Epithelial cell of proximal tubule (primary cell): ENCODE data around the gene NFATC4. TPM values are rescaled to one million over a fixed set of nuclear protein-coding genes. Genes with fewer than 3 reads are reported as not detected.
A peak's percentile ranks its signal among the peaks of the same experiment; 100 is the strongest.

ENCODE experiments used
- DNase-seq: peaks from one replicate; pipeline ENCODE4 v3.0.0-alpha.2; 2011; ENCODE audit warnings: low read depth
- H3K4me3 ChIP-seq: 2 replicates; pipeline ENCODE4 v1.5.1; 2011; ENCODE audit warnings: low read depth, mild to moderate bottlenecking, low read length
- CTCF ChIP-seq: conservative IDR thresholded peaks from 2 replicates; pipeline ENCODE4 v1.5.1; 2012; ENCODE audit warnings: low read depth, mild to moderate bottlenecking, low read length
- total RNA-seq: library from RNA; depleted of rRNA; stranded (reverse); fragments of >200 nt; gene quantifications from 2 replicates; pipeline ENCODE4 v1.2.3, GENCODE V29; 2015

The NFATC4 gene
- total RNA-seq, 1 donor from 2014 or later, result 30.2 TPM

- TF ChIP-seq CTCF, result no peak
- no peak overlapping the region for H3K4me3 ChIP-seq
- DNase-seq, result no peak
These were observed 41.2 kb downstream of the NFATC4 start for GRCh38 chr14:24409192-24409591.

GRCh38 chr14:24409956-24410355 is 42.0 kb downstream of the NFATC4 start:
- no peak overlapping the region for H3K4me3 ChIP-seq
- TF ChIP-seq CTCF, result no peak
- no peak for DNase-seq

- no peak for DNase-seq
- TF ChIP-seq CTCF, result peak; percentile 79
- H3K4me3 ChIP-seq, result no peak overlapping the region
These were observed 43.7 kb downstream of the NFATC4 start for GRCh38 chr14:24411443-24412389.

- no peak for TF ChIP-seq CTCF
- no peak overlapping the region for H3K4me3 ChIP-seq
- DNase-seq, result no peak
These were observed 46.1 kb downstream of the NFATC4 start for GRCh38 chr14:24414077-24414476.

- H3K4me3 ChIP-seq, result no peak overlapping the region
- no peak for TF ChIP-seq CTCF
- no peak for DNase-seq
These were observed 46.9 kb downstream of the NFATC4 start for GRCh38 chr14:24414732-24415420.

- no peak for DNase-seq
- no peak overlapping the region for H3K4me3 ChIP-seq
- TF ChIP-seq CTCF, result no peak
These were observed 47.7 kb downstream of the NFATC4 start for GRCh38 chr14:24415421-24416253.
